Transverse colon (tissue), 4 donors: ENCODE data around the gene GLYATL2.

Experiments
- EP300 ChIP-seq: sonication (generic); formaldehyde crosslinking; IDR thresholded peaks from one replicate; pipeline ENCODE4 v1.6.1; 2017; ENCODE audit warnings: antibody characterized with exemption, low read depth
- POLR2A ChIP-seq: fragments of 450-650 bp; IDR thresholded peaks from one replicate; pipeline ENCODE4 v1.6.1; 2016; ENCODE audit warnings: antibody characterized with exemption, mild to moderate bottlenecking, moderate library complexity
- POLR2AphosphoS5 ChIP-seq, 3 donors: sonication (generic); formaldehyde crosslinking; IDR thresholded peaks; one replicate each; pipeline ENCODE4 v1.6.1; 2016; ENCODE audit warnings: antibody characterized with exemption in 3 of 3
- TF ChIP-seq, protein P1 (sequence below), 5 experiments: fragments of 200-600 bp in 3 of 5; fragments of 450-650 bp in 2 of 5; sonication (generic) in 3 of 5; IDR thresholded peaks; 1 replicate in 2 of 5; 2 replicates in 3 of 5; pipeline ENCODE4 v1.5.1; 2016 to 2017; ENCODE audit warnings: antibody characterized with exemption in 5 of 5, inconsistent platforms in 3 of 5, mild to moderate bottlenecking in 2 of 5, moderate library complexity in 1 of 5

DNA sequence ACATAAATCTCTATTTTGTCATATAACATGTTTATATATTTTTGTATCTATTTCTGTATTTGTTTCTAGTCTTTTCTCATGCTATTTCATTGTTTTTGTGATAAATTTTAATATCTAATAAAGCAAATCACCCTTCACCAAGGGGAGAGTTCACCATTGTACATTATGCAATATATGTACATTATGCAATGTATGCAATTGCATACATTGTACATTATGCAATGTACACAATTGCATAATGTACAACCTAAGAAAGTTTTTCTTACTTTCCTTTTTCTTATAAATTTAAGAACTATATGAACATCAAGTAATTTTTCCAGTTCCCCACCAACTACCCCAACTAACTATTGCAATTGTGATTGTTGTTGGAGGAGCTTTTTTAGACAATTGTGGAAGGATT, 44.1 kb upstream of the GLYATL2 start:
- TF ChIP-seq, protein P1, sequence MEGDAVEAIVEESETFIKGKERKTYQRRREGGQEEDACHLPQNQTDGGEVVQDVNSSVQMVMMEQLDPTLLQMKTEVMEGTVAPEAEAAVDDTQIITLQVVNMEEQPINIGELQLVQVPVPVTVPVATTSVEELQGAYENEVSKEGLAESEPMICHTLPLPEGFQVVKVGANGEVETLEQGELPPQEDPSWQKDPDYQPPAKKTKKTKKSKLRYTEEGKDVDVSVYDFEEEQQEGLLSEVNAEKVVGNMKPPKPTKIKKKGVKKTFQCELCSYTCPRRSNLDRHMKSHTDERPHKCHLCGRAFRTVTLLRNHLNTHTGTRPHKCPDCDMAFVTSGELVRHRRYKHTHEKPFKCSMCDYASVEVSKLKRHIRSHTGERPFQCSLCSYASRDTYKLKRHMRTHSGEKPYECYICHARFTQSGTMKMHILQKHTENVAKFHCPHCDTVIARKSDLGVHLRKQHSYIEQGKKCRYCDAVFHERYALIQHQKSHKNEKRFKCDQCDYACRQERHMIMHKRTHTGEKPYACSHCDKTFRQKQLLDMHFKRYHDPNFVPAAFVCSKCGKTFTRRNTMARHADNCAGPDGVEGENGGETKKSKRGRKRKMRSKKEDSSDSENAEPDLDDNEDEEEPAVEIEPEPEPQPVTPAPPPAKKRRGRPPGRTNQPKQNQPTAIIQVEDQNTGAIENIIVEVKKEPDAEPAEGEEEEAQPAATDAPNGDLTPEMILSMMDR (IDR thresholded peaks at IDR 0.05): no peak
- no peak for TF ChIP-seq POLR2A
- TF ChIP-seq POLR2AphosphoS5 (IDR thresholded peaks at IDR 0.05): no peak
- TF ChIP-seq EP300: no peak
